Stimulated activated CD8-positive, alpha-beta memory T cell treated with anti-CD3 and anti-CD28 coated beads, Interleukin-15, amount 100 ng/mL, for 24 hours (primary cell): Measurements from ENCODE around the gene ATXN7L3.

Experiments
- DNase-seq: peaks from one replicate; pipeline ENCODE4 v3.0.0-alpha.2; 2020; ENCODE audit warnings: low read depth

Gene ATXN7L3

GRCh38 chr17:44200478-44201155 lies 933 bp upstream of the ATXN7L3 start:
- no peak for DNase-seq

GRCh38 chr17:44198721-44199552 lies 747 bp downstream of the ATXN7L3 start:
- no peak for DNase-seq

- no peak for DNase-seq
Observed at GRCh38 chr17:44197980-44198720, 1.5 kb downstream of the ATXN7L3 start.

- DNase-seq: no peak
Observed at GRCh38 chr17:44197107-44197506, 2.6 kb downstream of the ATXN7L3 start.

- DNase-seq: no peak
Observed at GRCh38 chr17:44193326-44194084, 6.2 kb downstream of the ATXN7L3 start.

GRCh38 chr17:44192750-44193149 lies 6.9 kb downstream of the ATXN7L3 start:
- DNase-seq: no peak

GRCh38 chr17:44191941-44192496 lies 7.7 kb downstream of the ATXN7L3 start:
- DNase-seq: no peak

GRCh38 chr17:44191369-44191768 lies 8.3 kb downstream of the ATXN7L3 start:
- DNase-seq: no peak

- no peak for DNase-seq
Observed at GRCh38 chr17:44190481-44190880, 9.2 kb downstream of the ATXN7L3 start.

- DNase-seq: no peak
Observed at GRCh38 chr17:44188576-44189403, 10.9 kb downstream of the ATXN7L3 start.

- no peak for DNase-seq
Observed at GRCh38 chr17:44187131-44187899, 12.4 kb downstream of the ATXN7L3 start.

GRCh38 chr17:44186307-44187130 lies 13.2 kb downstream of the ATXN7L3 start, which contains the start of gene TMUB2:
TSS of gene TMUB2 (plus strand) at chr17:44186972. CDS start at chr17:44187709, 737 bp downstream.
- peak; percentile 98 for DNase-seq

GRCh38 chr17:44184212-44184810 lies 15.4 kb downstream of the ATXN7L3 start:
- no peak for DNase-seq

- no peak for DNase-seq
Observed at GRCh38 chr17:44183024-44183423, 16.7 kb downstream of the ATXN7L3 start.

GRCh38 chr17:44178133-44178532 lies 21.6 kb downstream of the ATXN7L3 start:
- DNase-seq: no peak

GRCh38 chr17:44177640-44178039 lies 22.0 kb downstream of the ATXN7L3 start:
- DNase-seq: no peak

GRCh38 chr17:44176671-44177501 lies 22.8 kb downstream of the ATXN7L3 start:
- DNase-seq: no peak

GRCh38 chr17:44176257-44176656 lies 23.4 kb downstream of the ATXN7L3 start:
- no peak for DNase-seq
